ENCODE data around the gene NRG4. TPM values are rescaled to one million over a fixed set of nuclear protein-coding genes. Genes with fewer than 3 reads are reported as not detected.

The NRG4 gene
- total and polyA plus RNA-seq, 9 of the 15 experiments (the other 6 are each of a cell fraction or from before 2014, with no cell fraction given): 0.33 to 2.5 (median 0.76) TPM

DNA sequence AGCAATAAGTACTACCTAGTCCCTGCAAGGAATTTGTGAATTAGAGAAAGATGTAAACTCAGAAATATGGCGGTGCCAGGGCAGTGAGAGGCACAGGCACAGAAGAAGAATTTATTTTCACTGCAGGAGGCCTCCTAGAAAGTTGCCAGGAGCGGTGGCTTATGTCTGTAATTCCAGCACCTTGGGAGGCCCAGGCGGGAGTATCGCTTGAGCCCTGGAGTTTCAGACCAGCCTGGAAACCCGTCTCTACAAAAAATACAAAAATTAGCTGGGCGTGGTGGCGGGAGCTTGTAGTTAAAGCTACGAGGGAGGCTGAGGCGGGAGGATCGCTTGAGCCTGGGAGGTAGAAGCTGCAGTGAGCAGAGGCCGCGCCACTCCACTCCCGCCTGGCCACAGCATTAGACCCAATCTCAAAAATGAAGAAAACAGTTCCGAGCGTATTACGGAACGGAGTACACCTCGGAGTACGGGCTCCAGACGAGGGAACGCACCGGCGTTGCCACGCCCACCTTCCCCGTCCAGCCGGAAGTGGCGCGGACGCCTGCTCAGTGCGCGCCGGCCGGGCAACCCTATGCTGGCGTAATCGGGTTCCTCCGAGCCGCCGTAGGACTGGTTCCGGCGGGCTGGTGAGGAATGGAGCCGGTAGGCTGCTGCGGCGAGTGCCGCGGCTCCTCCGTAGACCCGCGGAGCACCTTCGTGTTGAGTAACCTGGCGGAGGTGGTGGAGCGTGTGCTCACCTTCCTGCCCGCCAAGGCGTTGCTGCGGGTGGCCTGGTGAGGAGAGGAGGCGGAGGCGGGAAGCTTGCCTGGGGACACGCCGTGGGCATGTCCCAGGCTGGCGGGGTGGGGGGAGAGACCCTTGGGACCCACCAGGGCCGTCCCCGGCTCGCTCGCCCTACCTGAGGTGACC lies 108.6 kb downstream of the NRG4 start, which contains the start of gene FBXO22 (continued):
- TF ChIP-seq ZBTB49 (CRISPR knock-in tag; IDR thresholded peaks at IDR 0.05; ENCODE audit: borderline replicate concordance): no peak
- TF ChIP-seq, protein P1, sequence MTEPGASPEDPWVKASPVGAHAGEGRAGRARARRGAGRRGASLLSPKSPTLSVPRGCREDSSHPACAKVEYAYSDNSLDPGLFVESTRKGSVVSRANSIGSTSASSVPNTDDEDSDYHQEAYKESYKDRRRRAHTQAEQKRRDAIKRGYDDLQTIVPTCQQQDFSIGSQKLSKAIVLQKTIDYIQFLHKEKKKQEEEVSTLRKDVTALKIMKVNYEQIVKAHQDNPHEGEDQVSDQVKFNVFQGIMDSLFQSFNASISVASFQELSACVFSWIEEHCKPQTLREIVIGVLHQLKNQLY (CRISPR knock-in tag; conservative IDR thresholded peaks at IDR 0.05): no peak
- TF ChIP-seq HDAC1 (IDR thresholded peaks at IDR 0.05): peak in 1 of 2 experiments; percentile 87; a peak in 2 of 4 replicates
- TF ChIP-seq, protein P2, sequence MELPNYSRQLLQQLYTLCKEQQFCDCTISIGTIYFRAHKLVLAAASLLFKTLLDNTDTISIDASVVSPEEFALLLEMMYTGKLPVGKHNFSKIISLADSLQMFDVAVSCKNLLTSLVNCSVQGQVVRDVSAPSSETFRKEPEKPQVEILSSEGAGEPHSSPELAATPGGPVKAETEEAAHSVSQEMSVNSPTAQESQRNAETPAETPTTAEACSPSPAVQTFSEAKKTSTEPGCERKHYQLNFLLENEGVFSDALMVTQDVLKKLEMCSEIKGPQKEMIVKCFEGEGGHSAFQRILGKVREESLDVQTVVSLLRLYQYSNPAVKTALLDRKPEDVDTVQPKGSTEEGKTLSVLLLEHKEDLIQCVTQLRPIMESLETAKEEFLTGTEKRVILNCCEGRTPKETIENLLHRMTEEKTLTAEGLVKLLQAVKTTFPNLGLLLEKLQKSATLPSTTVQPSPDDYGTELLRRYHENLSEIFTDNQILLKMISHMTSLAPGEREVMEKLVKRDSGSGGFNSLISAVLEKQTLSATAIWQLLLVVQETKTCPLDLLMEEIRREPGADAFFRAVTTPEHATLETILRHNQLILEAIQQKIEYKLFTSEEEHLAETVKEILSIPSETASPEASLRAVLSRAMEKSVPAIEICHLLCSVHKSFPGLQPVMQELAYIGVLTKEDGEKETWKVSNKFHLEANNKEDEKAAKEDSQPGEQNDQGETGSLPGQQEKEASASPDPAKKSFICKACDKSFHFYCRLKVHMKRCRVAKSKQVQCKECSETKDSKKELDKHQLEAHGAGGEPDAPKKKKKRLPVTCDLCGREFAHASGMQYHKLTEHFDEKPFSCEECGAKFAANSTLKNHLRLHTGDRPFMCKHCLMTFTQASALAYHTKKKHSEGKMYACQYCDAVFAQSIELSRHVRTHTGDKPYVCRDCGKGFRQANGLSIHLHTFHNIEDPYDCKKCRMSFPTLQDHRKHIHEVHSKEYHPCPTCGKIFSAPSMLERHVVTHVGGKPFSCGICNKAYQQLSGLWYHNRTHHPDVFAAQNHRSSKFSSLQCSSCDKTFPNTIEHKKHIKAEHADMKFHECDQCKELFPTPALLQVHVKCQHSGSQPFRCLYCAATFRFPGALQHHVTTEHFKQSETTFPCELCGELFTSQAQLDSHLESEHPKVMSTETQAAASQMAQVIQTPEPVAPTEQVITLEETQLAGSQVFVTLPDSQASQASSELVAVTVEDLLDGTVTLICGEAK (IDR thresholded peaks at IDR 0.05): peak; percentile 98
- TF ChIP-seq, protein P2 (CRISPR knock-in tag; IDR thresholded peaks at IDR 0.05): no peak
- no peak for TF ChIP-seq TGIF2 (CRISPR knock-in tag; IDR thresholded peaks at IDR 0.05)
- TF ChIP-seq IFI16 (CRISPR knock-in tag; IDR thresholded peaks at IDR 0.05): no peak
- 0 out of 2 replicates have a peak, but pooled peaks have one; percentile 18 for TF ChIP-seq TRIM28 (IDR thresholded peaks at IDR 0.05)
- no peak for TF ChIP-seq ZFP30 (CRISPR knock-in tag; IDR thresholded peaks at IDR 0.05; ENCODE audit: borderline replicate concordance)
- TF ChIP-seq CC2D1A (IDR thresholded peaks at IDR 0.05): no peak; the same call in 1 of the 2 replicates
- peak; percentile 76 for TF ChIP-seq CCNT2 (IDR thresholded peaks at IDR 0.05; ENCODE audit: borderline replicate concordance, extremely low read depth, insufficient read length, low read depth, low read length)
- TF ChIP-seq, protein P3, sequence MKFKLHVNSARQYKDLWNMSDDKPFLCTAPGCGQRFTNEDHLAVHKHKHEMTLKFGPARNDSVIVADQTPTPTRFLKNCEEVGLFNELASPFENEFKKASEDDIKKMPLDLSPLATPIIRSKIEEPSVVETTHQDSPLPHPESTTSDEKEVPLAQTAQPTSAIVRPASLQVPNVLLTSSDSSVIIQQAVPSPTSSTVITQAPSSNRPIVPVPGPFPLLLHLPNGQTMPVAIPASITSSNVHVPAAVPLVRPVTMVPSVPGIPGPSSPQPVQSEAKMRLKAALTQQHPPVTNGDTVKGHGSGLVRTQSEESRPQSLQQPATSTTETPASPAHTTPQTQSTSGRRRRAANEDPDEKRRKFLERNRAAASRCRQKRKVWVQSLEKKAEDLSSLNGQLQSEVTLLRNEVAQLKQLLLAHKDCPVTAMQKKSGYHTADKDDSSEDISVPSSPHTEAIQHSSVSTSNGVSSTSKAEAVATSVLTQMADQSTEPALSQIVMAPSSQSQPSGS (CRISPR knock-in tag; IDR thresholded peaks at IDR 0.05): peak; percentile 34; the same call in 1 of the 2 replicates
